OCI-LY1 (cell line): Measurements from ENCODE around the gene DHX36.

Experiments used
- EZH2 ChIP-seq: fragments of 200-600 bp; sonication (generic), shearing (Covaris generic); IDR thresholded peaks from 2 replicates; pipeline ENCODE4 v1.8.0; 2017; ENCODE audit warnings: borderline replicate concordance, mixed run types, mild to moderate bottlenecking, antibody characterized with exemption, low read length, moderate library complexity, mixed read lengths
- TF ChIP-seq, protein P1 (sequence below): fragments of 200-600 bp; sonication (generic), shearing (Covaris generic); IDR thresholded peaks from 2 replicates; pipeline ENCODE4 v1.5.1; 2017; ENCODE audit warnings: mild to moderate bottlenecking, antibody characterized with exemption, low read length, moderate library complexity, mixed read lengths

DNA sequence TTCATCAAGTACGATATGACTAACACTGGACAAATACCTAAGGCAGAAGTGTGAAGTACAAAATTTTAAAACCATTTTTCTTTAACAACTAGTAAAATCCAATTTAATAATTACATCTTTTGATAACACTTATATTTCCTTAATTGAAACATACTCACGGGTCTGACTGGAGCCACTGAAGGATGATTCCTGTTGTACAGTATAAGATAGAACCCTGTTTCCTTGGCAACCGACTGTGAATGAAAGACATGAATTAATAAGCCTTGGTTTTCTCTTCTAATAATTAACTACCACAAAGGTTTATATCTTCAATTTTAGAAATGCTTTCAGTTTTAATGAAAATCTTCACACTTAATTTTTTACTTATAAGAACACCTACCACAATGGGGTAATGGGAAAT is 19.4 kb downstream of the DHX36 start:
- TF ChIP-seq, protein P1, sequence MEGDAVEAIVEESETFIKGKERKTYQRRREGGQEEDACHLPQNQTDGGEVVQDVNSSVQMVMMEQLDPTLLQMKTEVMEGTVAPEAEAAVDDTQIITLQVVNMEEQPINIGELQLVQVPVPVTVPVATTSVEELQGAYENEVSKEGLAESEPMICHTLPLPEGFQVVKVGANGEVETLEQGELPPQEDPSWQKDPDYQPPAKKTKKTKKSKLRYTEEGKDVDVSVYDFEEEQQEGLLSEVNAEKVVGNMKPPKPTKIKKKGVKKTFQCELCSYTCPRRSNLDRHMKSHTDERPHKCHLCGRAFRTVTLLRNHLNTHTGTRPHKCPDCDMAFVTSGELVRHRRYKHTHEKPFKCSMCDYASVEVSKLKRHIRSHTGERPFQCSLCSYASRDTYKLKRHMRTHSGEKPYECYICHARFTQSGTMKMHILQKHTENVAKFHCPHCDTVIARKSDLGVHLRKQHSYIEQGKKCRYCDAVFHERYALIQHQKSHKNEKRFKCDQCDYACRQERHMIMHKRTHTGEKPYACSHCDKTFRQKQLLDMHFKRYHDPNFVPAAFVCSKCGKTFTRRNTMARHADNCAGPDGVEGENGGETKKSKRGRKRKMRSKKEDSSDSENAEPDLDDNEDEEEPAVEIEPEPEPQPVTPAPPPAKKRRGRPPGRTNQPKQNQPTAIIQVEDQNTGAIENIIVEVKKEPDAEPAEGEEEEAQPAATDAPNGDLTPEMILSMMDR, result no peak
- TF ChIP-seq EZH2, result no peak
